ENCODE data around the gene ADCYAP1R1.

GRCh38 chr7:31106303-31107105 is 54.4 kb downstream of the ADCYAP1R1 start:
- TF ChIP-seq EP300 (IDR thresholded peaks at IDR 0.05; ENCODE audit: borderline replicate concordance) (no peak), TEAD4 (IDR thresholded peaks at IDR 0.05) (no peak), FOXM1 (IDR thresholded peaks at IDR 0.05; ENCODE audit: borderline replicate concordance, low read depth) (no peak), CEBPB (IDR thresholded peaks at IDR 0.05) (no peak), YY1 (IDR thresholded peaks at IDR 0.05; ENCODE audit: low read depth) (no peak), RAD21 (IDR thresholded peaks at IDR 0.05; ENCODE audit: low read depth) (no peak), TAF1 (IDR thresholded peaks at IDR 0.05; ENCODE audit: low read depth) (no peak)
- TF ChIP-seq, protein P1, sequence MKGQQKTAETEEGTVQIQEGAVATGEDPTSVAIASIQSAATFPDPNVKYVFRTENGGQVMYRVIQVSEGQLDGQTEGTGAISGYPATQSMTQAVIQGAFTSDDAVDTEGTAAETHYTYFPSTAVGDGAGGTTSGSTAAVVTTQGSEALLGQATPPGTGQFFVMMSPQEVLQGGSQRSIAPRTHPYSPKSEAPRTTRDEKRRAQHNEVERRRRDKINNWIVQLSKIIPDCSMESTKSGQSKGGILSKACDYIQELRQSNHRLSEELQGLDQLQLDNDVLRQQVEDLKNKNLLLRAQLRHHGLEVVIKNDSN (IDR thresholded peaks at IDR 0.05): no peak
- TF ChIP-seq, protein P2, sequence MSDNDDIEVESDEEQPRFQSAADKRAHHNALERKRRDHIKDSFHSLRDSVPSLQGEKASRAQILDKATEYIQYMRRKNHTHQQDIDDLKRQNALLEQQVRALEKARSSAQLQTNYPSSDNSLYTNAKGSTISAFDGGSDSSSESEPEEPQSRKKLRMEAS (IDR thresholded peaks at IDR 0.05): no peak
- TF ChIP-seq, protein P3, sequence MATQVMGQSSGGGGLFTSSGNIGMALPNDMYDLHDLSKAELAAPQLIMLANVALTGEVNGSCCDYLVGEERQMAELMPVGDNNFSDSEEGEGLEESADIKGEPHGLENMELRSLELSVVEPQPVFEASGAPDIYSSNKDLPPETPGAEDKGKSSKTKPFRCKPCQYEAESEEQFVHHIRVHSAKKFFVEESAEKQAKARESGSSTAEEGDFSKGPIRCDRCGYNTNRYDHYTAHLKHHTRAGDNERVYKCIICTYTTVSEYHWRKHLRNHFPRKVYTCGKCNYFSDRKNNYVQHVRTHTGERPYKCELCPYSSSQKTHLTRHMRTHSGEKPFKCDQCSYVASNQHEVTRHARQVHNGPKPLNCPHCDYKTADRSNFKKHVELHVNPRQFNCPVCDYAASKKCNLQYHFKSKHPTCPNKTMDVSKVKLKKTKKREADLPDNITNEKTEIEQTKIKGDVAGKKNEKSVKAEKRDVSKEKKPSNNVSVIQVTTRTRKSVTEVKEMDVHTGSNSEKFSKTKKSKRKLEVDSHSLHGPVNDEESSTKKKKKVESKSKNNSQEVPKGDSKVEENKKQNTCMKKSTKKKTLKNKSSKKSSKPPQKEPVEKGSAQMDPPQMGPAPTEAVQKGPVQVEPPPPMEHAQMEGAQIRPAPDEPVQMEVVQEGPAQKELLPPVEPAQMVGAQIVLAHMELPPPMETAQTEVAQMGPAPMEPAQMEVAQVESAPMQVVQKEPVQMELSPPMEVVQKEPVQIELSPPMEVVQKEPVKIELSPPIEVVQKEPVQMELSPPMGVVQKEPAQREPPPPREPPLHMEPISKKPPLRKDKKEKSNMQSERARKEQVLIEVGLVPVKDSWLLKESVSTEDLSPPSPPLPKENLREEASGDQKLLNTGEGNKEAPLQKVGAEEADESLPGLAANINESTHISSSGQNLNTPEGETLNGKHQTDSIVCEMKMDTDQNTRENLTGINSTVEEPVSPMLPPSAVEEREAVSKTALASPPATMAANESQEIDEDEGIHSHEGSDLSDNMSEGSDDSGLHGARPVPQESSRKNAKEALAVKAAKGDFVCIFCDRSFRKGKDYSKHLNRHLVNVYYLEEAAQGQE (IDR thresholded peaks at IDR 0.05; ENCODE audit: low read depth): no peak
